NCI-H2107 (cell line): ENCODE results near the gene EMC1.
"Not testable (repeated sequence)": the region's sequence is repeated elsewhere in the genome, so short reads cannot be mapped to it uniquely, and the experiment has no call there.

Experiments
- DNase-seq: peaks from one replicate; lab custom pipeline; 2025; lab: John Stamatoyannopoulos, UW

The EMC1 gene

GRCh38 chr1:19190468-19190867 lies 60.9 kb downstream of the EMC1 start:
- DNase-seq: no peak

DNA sequence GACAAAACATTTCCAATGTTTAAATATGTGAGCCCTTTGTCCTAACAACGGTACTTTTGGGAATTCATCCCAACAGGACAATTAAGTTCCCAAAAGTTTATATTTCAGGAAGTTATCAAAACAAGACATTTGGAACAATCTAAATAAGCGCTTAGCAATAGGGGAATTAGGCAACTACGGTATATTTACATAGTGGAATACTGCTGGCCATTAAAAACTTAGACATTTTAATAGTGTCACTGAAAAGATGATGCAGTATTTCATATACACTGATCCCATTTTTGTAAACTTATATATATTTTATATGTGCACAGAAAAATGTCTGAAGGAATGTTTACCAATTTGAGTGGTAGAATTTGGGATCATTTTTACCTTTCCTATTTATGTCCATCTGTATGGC lies 62.1 kb downstream of the EMC1 start:
- DNase-seq: no peak

DNA sequence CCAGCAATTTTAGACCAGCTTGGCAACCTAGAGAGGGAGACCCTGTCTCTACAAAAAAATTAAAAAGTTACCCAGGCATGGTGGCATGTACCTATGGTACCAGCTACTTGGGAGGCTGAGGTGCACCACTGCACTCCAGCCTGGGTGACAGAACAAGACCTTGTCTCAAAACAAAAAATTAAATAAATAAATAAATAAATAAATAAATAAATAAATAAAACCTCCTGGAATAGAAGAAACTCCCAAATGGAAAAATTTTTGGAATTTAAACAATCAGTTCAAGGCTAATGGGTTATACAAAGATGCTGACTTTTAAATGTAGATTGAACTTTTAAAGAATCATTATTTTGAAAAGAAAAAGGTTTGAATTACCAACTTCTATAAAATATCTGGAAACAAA lies 63.5 kb downstream of the EMC1 start:
- no peak for DNase-seq

GRCh38 chr1:19186001-19186400 lies 65.3 kb downstream of the EMC1 start:
- DNase-seq: no peak

DNA sequence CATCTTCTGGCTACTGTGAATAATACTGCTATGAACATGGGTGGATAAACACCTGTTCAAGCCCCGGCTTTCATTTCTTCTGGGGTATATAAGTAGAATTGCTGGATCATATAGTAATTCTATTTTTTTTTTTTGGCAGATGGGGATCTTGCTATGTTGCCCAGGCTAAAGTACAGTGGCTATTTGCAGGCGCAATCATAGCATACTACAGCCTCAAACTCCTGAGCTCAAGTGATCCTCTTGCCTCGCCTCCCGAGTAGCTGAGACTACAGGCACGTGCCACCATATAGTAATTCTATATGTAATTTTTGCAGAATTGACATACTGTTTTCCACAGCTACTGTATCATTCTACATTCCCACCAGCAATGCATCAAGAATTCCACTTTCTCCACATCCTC lies 69.1 kb downstream of the EMC1 start:
- DNase-seq: no peak

DNA sequence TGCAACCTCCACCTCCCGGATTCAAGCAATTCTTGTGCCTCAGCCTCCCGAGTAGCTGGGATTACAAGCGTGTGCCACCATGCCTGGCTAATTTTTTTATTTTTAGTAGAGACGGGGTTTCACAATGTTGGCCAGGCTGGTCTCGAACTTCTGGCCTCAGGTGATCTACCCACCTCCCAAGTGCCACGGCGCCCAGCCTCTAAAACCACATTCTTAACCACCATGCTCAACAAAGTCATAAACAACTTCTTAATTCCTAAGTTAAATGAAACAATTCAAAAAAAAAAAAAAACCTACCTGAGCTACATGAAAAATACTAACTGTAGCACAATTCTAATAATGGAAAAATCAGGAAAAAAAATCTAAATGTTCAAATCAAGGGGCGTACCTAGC lies 71.1 kb downstream of the EMC1 start:
- DNase-seq: not testable (repeated sequence)

DNA sequence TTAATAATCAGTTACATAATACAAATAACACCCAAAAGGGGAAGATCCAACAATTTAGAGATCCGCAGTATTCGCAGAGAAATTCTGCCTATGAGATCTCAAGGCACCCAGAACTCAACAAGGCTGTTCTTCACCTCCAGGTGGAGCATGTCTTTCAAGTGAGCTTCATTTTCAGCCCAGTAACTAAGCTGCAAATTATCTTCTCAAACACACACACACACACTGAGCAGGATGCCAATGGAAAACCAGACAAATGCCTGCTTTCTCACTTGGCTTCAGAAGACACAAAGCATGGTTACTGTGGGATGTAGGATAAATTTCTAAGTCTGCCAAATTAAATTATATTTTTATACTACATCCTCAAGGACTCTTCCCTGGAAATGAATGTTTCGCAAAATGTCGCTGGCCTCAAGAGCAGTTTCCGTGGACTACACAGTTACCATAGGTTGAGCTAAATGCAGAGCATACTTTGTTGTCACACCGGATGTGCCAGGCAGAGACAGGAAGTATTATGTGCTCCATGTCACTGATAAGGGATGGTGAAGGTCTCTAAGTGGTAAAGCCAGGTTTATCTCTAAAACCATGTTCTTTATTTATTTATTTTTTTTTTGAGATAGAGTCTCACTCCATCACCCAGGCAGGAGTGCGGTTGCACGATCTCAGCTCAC lies 71.6 kb downstream of the EMC1 start:
- DNase-seq: no peak

DNA sequence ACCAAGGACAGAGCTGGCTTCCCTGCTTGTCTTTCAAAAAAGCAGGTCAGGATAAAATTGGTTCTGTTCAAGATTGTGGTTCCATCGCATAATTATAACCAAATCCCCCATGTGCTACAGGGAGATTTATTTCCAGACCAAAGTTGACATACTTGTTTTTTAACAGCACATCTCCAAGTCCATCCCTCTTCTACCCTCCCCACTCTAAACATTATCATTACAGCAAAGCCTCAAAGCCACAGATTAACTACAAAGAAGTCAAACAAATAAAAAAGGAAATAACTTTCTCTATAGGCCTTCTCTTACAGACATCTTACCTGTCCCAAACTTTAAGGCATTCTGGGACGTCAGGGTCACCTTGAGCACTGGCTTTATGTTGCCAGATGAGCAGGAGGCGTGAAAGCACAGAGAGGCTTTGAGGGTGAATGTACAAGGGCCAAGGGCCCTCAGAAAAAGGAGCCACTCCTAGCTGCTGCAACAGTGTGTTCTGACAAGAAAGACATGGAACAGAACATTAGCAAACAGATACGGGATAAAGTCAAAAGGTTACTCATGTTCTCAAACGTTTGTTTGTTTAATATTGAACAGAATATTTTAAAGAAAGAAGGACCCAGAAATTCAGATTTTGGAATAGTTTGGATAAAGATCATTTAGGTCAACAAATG lies 72.5 kb downstream of the EMC1 start:
- no peak for DNase-seq

GRCh38 chr1:19177811-19178210 lies 73.5 kb downstream of the EMC1 start:
- DNase-seq: no peak

DNA sequence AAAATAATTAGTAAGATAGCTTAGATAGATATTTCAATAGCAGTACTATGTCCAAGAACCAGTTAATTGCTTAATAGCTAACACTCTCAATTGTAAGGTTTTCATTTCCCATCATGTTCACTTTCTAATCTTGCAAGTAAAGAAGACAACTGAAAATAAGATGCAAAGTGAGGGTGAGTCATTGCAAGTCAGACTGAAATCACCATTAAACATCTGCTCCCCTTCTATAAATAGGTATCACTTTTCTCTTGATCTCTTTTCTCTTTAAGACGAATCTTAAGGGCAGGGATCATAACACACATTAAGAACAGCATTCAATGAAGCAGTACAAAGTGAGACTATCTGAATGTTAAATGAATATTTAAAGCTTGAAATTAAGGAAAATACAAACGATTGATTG lies 81.7 kb downstream of the EMC1 start:
- no peak for DNase-seq

GRCh38 chr1:19167140-19167539 lies 84.2 kb downstream of the EMC1 start:
- no peak for DNase-seq

GRCh38 chr1:19166066-19166465 lies 85.3 kb downstream of the EMC1 start:
- no peak for DNase-seq
